ENCODE measurements around the gene GTF2H2C.

Gene GTF2H2C

GRCh38 chr5:69525490-69525889 lies 34.5 kb upstream of the GTF2H2C start:
- no peak overlapping the region for H3K4me3 ChIP-seq (ENCODE audit: insufficient read depth in 1 of 2, low read depth in 1 of 2, low read length in 2 of 2)
- no peak overlapping the region for H4K91ac ChIP-seq (ENCODE audit: low read length)
- no peak overlapping the region for H3K4me2 ChIP-seq (ENCODE audit: low read length, poor library complexity, severe bottlenecking)
- no peaks in the 10 kb centered on the region for H3K27me3 ChIP-seq (ENCODE audit: control insufficient read depth in 1 of 2, insufficient read depth in 1 of 2, low read length in 2 of 2)
- H2BK5ac ChIP-seq (ENCODE audit: low read depth, low read length, poor library complexity, severe bottlenecking), result no peak overlapping the region
- H3K14ac ChIP-seq (ENCODE audit: low read length in 2 of 2), result no peak overlapping the region
- H3K36me3 ChIP-seq (ENCODE audit: control insufficient read depth in 1 of 2, insufficient read depth in 2 of 2, low read depth in 1 of 2, low read length in 2 of 2), result no peaks in the 10 kb centered on the region
- H2BK12ac ChIP-seq (ENCODE audit: low read length in 2 of 2), result no peak overlapping the region
- H3K79me1 ChIP-seq (replicated peaks; ENCODE audit: low read length, poor library complexity, severe bottlenecking), result no peaks in the 10 kb centered on the region
- H2BK120ac ChIP-seq (ENCODE audit: low read depth, low read length), result no peak overlapping the region
- no peak for DNase-seq
- no peaks in the 10 kb centered on the region for H3K9me3 ChIP-seq (ENCODE audit: control insufficient read depth, low read length)
- no peak overlapping the region for H3K18ac ChIP-seq (ENCODE audit: low read depth in 1 of 2, low read length in 2 of 2)
- no peaks in the 10 kb centered on the region for H3K4me1 ChIP-seq (ENCODE audit: control insufficient read depth, insufficient read depth, low read depth, low read length)
- H2BK15ac ChIP-seq (ENCODE audit: low read depth, poor library complexity, severe bottlenecking), result no peak overlapping the region
- no peak overlapping the region for H2AK5ac ChIP-seq (ENCODE audit: low read length, severe bottlenecking)
- H4K8ac ChIP-seq (ENCODE audit: low read length), result no peak overlapping the region
- WGBS, result no CpG with 5 or more reads among the region's 2 CpGs
- H3K4ac ChIP-seq (ENCODE audit: low read depth in 1 of 2, low read length in 2 of 2), result no peak overlapping the region
- H3K23ac ChIP-seq (ENCODE audit: low read length in 2 of 2), result no peak overlapping the region
- no peak overlapping the region for H3K9ac ChIP-seq (ENCODE audit: low read length)
- no peak overlapping the region for H3K27ac ChIP-seq (ENCODE audit: low read length, poor library complexity, severe bottlenecking)
- no peak overlapping the region for H2AFZ ChIP-seq (ENCODE audit: low read depth, low read length)

- H4K8ac ChIP-seq (ENCODE audit: low read length), result no peak overlapping the region
- no peak overlapping the region for H2AFZ ChIP-seq (ENCODE audit: low read depth, low read length)
- no peak overlapping the region for H2AK5ac ChIP-seq (ENCODE audit: low read length, severe bottlenecking)
- H2BK15ac ChIP-seq (ENCODE audit: low read depth, poor library complexity, severe bottlenecking), result no peak overlapping the region
- no peak overlapping the region for H3K18ac ChIP-seq (ENCODE audit: low read depth in 1 of 2, low read length in 2 of 2)
- no peaks in the 10 kb centered on the region for H3K79me1 ChIP-seq (replicated peaks; ENCODE audit: low read length, poor library complexity, severe bottlenecking)
- no peak overlapping the region for H3K23ac ChIP-seq (ENCODE audit: low read length in 2 of 2)
- H2BK12ac ChIP-seq (ENCODE audit: low read length in 2 of 2), result no peak overlapping the region
- no peak overlapping the region for H3K4me3 ChIP-seq (ENCODE audit: insufficient read depth in 1 of 2, low read depth in 1 of 2, low read length in 2 of 2)
- no peak overlapping the region for H2BK120ac ChIP-seq (ENCODE audit: low read depth, low read length)
- H3K36me3 ChIP-seq (ENCODE audit: control insufficient read depth in 1 of 2, insufficient read depth in 2 of 2, low read depth in 1 of 2, low read length in 2 of 2), result no peaks in the 10 kb centered on the region
- no peak overlapping the region for H3K14ac ChIP-seq (ENCODE audit: low read length in 2 of 2)
- H2BK5ac ChIP-seq (ENCODE audit: low read depth, low read length, poor library complexity, severe bottlenecking), result no peak overlapping the region
- H3K4me1 ChIP-seq (ENCODE audit: control insufficient read depth, insufficient read depth, low read depth, low read length), result no peaks in the 10 kb centered on the region
- H3K27me3 ChIP-seq (ENCODE audit: control insufficient read depth in 1 of 2, insufficient read depth in 1 of 2, low read length in 2 of 2), result no peaks in the 10 kb centered on the region
- WGBS, result 95% methylated on average over 8 of the region's 9 CpGs
- H3K9me3 ChIP-seq (ENCODE audit: control insufficient read depth, low read length), result no peaks in the 10 kb centered on the region
- DNase-seq, result no peak
- no peak overlapping the region for H3K4me2 ChIP-seq (ENCODE audit: low read length, poor library complexity, severe bottlenecking)
- no peak overlapping the region for H3K27ac ChIP-seq (ENCODE audit: low read length, poor library complexity, severe bottlenecking)
- H4K91ac ChIP-seq (ENCODE audit: low read length), result no peak overlapping the region
- H3K9ac ChIP-seq (ENCODE audit: low read length), result no peak overlapping the region
- no peak overlapping the region for H3K4ac ChIP-seq (ENCODE audit: low read depth in 1 of 2, low read length in 2 of 2)
Observed at GRCh38 chr5:69526660-69527059, 33.3 kb upstream of the GTF2H2C start.

- Histone ChIP-seq H3K9ac (ENCODE audit: low read length) (no peak overlapping the region), H3K27me3 (ENCODE audit: control insufficient read depth in 1 of 2, insufficient read depth in 1 of 2, low read length in 2 of 2) (no peaks in the 10 kb centered on the region), H3K18ac (ENCODE audit: low read depth in 1 of 2, low read length in 2 of 2) (no peak overlapping the region), H2BK5ac (ENCODE audit: low read depth, low read length, poor library complexity, severe bottlenecking) (no peak overlapping the region), H3K4me2 (ENCODE audit: low read length, poor library complexity, severe bottlenecking) (no peak overlapping the region), H3K23ac (ENCODE audit: low read length in 2 of 2) (no peak overlapping the region), H3K27ac (ENCODE audit: low read length, poor library complexity, severe bottlenecking) (no peak overlapping the region), H3K36me3 (ENCODE audit: control insufficient read depth in 1 of 2, insufficient read depth in 2 of 2, low read depth in 1 of 2, low read length in 2 of 2) (no peaks in the 10 kb centered on the region), H4K8ac (ENCODE audit: low read length) (no peak overlapping the region), H2BK15ac (ENCODE audit: low read depth, poor library complexity, severe bottlenecking) (no peak overlapping the region), H2AK5ac (ENCODE audit: low read length, severe bottlenecking) (no peak overlapping the region), H2BK12ac (ENCODE audit: low read length in 2 of 2) (no peak overlapping the region), H3K14ac (ENCODE audit: low read length in 2 of 2) (no peak overlapping the region), H3K4me1 (ENCODE audit: control insufficient read depth, insufficient read depth, low read depth, low read length) (no peaks in the 10 kb centered on the region), H4K91ac (ENCODE audit: low read length) (no peak overlapping the region), H3K79me1 (replicated peaks; ENCODE audit: low read length, poor library complexity, severe bottlenecking) (no peaks in the 10 kb centered on the region), H2AFZ (ENCODE audit: low read depth, low read length) (no peak overlapping the region), H3K4me3 (ENCODE audit: insufficient read depth in 1 of 2, low read depth in 1 of 2, low read length in 2 of 2) (no peak overlapping the region), H2BK120ac (ENCODE audit: low read depth, low read length) (no peak overlapping the region), H3K9me3 (ENCODE audit: control insufficient read depth, low read length) (no peaks in the 10 kb centered on the region), H3K4ac (ENCODE audit: low read depth in 1 of 2, low read length in 2 of 2) (no peak overlapping the region)
- 85% methylated on average over 7 of the region's 7 CpGs for WGBS
- DNase-seq, result no peak
Observed at GRCh38 chr5:69527128-69527770, 32.7 kb upstream of the GTF2H2C start.

GRCh38 chr5:69528035-69528434 lies 32.0 kb upstream of the GTF2H2C start:
- no peak overlapping the region for H2BK5ac ChIP-seq (ENCODE audit: low read depth, low read length, poor library complexity, severe bottlenecking)
- no peak overlapping the region for H3K4me3 ChIP-seq (ENCODE audit: insufficient read depth in 1 of 2, low read depth in 1 of 2, low read length in 2 of 2)
- no peak overlapping the region for H3K9ac ChIP-seq (ENCODE audit: low read length)
- H2AFZ ChIP-seq (ENCODE audit: low read depth, low read length), result no peak overlapping the region
- H3K14ac ChIP-seq (ENCODE audit: low read length in 2 of 2), result no peak overlapping the region
- H3K27ac ChIP-seq (ENCODE audit: low read length, poor library complexity, severe bottlenecking), result no peak overlapping the region
- H2BK15ac ChIP-seq (ENCODE audit: low read depth, poor library complexity, severe bottlenecking), result no peak overlapping the region
- H2BK120ac ChIP-seq (ENCODE audit: low read depth, low read length), result no peak overlapping the region
- H4K91ac ChIP-seq (ENCODE audit: low read length), result no peak overlapping the region
- no peaks in the 10 kb centered on the region for H3K9me3 ChIP-seq (ENCODE audit: control insufficient read depth, low read length)
- no peaks in the 10 kb centered on the region for H3K4me1 ChIP-seq (ENCODE audit: control insufficient read depth, insufficient read depth, low read depth, low read length)
- H2AK5ac ChIP-seq (ENCODE audit: low read length, severe bottlenecking), result no peak overlapping the region
- H2BK12ac ChIP-seq (ENCODE audit: low read length in 2 of 2), result no peak overlapping the region
- H3K4me2 ChIP-seq (ENCODE audit: low read length, poor library complexity, severe bottlenecking), result no peak overlapping the region
- no peak overlapping the region for H3K18ac ChIP-seq (ENCODE audit: low read depth in 1 of 2, low read length in 2 of 2)
- DNase-seq, result no peak
- no peaks in the 10 kb centered on the region for H3K79me1 ChIP-seq (replicated peaks; ENCODE audit: low read length, poor library complexity, severe bottlenecking)
- H3K23ac ChIP-seq (ENCODE audit: low read length in 2 of 2), result no peak overlapping the region
- H3K4ac ChIP-seq (ENCODE audit: low read depth in 1 of 2, low read length in 2 of 2), result no peak overlapping the region
- H4K8ac ChIP-seq (ENCODE audit: low read length), result no peak overlapping the region
- no peaks in the 10 kb centered on the region for H3K27me3 ChIP-seq (ENCODE audit: control insufficient read depth in 1 of 2, insufficient read depth in 1 of 2, low read length in 2 of 2)
- no peaks in the 10 kb centered on the region for H3K36me3 ChIP-seq (ENCODE audit: control insufficient read depth in 1 of 2, insufficient read depth in 2 of 2, low read depth in 1 of 2, low read length in 2 of 2)
- 67% methylated on average over 4 of the region's 5 CpGs for WGBS

Data from mesenchymal stem cell (in vitro differentiated cells and primary cell).